ENCODE results near the gene UBR2. TPM values are rescaled to one million over a fixed set of nuclear protein-coding genes. Genes with fewer than 3 reads are reported as not detected.

Gene UBR2
- total RNA-seq, 2 experiments from 2014 or later, result 23.9 to 28.1 TPM

- Mint-ChIP-seq H3K9me3 (ENCODE audit: low read depth) (no peaks in the 10 kb centered on the region), H3K27me3 (no peaks in the 10 kb centered on the region), H3K4me1 (peaks cover 12% of the 10 kb centered on the region), H3K36me3 (ENCODE audit: low read depth) (peaks cover 34% of the 10 kb centered on the region), H3K27ac (peak overlapping the region; percentile 32), H3K4me3 (no peak overlapping the region)
- peak; percentile 94 for ATAC-seq
- DNase-seq, result peak; percentile 35
- ChIA-PET CTCF (no interaction called here), POLR2A (interaction anchor here (0.7 kb wide), 1 partner anchor 44 kb away, joined by 3 read pairs; no protein-coding TSS in a partner anchor)
- intact Hi-C loops (cut with DNase I, micrococcal nuclease), result no loop called here
These were observed 52.9 kb downstream of the UBR2 start for GRCh38 chr6:42616716-42617115.

DNA sequence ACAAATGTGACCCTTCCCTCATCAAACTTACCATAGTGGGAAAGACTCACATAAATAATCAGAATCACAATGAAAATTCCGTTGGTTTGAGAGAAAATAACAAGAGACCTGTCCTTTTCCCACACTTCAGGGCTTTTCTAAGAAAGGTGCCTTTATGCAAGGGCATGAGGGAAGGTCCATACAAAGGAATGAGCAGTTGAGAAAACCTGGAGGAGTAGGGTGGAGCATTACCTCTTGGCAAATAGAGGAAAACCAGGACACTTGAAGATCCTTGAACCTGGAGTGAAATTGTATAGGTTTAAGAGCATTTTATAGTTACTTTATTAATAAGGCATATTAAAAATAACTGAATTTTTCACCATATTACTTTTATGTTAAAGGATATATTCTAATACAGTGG, 54.3 kb downstream of the UBR2 start:
- DNase-seq (no peak), ATAC-seq (no peak)
- no peaks in the 10 kb centered on the region for H3K9me3 Mint-ChIP-seq (ENCODE audit: low read depth)
- intact Hi-C loops (cut with DNase I, micrococcal nuclease), result no loop called here
- CTCF ChIA-PET, result interaction anchor here (1.4 kb wide), 1 partner anchor 22 kb away, joined by 3 read pairs; no protein-coding TSS in a partner anchor
- no peaks in the 10 kb centered on the region for H3K27me3 Mint-ChIP-seq
- no peak overlapping the region for H3K4me3 Mint-ChIP-seq
- no peak overlapping the region for H3K27ac Mint-ChIP-seq
- POLR2A ChIA-PET, result no interaction called here
- H3K36me3 Mint-ChIP-seq (ENCODE audit: low read depth), result peaks cover 32% of the 10 kb centered on the region
- H3K4me1 Mint-ChIP-seq, result peaks cover 12% of the 10 kb centered on the region

- no peak overlapping the region for H3K27ac Mint-ChIP-seq
- ChIA-PET POLR2A (no interaction called here), CTCF (interaction anchor here (1.4 kb wide), 1 partner anchor 21 kb away, joined by 3 read pairs; no protein-coding TSS in a partner anchor)
- no peak overlapping the region for H3K4me3 Mint-ChIP-seq
- intact Hi-C loops (cut with DNase I, micrococcal nuclease), result no loop called here
- peaks cover 12% of the 10 kb centered on the region for H3K4me1 Mint-ChIP-seq
- H3K36me3 Mint-ChIP-seq (ENCODE audit: low read depth), result peaks cover 31% of the 10 kb centered on the region
- DNase-seq, result peak; percentile 16
- no peak for ATAC-seq
- H3K27me3 Mint-ChIP-seq, result no peaks in the 10 kb centered on the region
- H3K9me3 Mint-ChIP-seq (ENCODE audit: low read depth), result no peaks in the 10 kb centered on the region
These were observed 54.9 kb downstream of the UBR2 start for GRCh38 chr6:42618686-42619085.

DNA sequence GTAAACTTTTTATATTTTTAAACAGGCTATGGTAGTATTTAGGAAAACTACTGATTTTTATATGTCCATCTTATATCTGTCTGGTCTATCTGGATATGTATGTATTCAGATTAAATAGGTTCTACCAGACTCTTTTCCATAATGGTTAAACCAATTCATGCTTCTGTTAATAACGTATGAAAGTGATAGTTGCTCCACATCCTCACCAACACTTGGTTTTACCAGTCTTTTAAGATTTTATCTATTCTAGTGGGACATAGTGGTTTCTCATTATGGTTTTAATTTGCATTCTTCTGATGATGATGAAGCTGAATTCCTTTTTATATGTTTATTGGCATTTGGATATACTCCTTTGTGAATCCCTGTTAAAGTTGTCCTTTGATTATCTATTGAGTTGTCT, 56.1 kb downstream of the UBR2 start:
- Mint-ChIP-seq H3K36me3 (ENCODE audit: low read depth) (peaks cover 35% of the 10 kb centered on the region), H3K27ac (no peak overlapping the region), H3K27me3 (no peaks in the 10 kb centered on the region), H3K9me3 (ENCODE audit: low read depth) (no peaks in the 10 kb centered on the region), H3K4me1 (peaks cover 14% of the 10 kb centered on the region), H3K4me3 (no peak overlapping the region)
- CTCF ChIA-PET, result interaction anchor here (0.7 to 1.8 kb wide), 3 partner anchors 26 to 189 kb away, joined by 3 read pairs; no protein-coding TSS in a partner anchor
- no peak for ATAC-seq
- intact Hi-C loops (cut with DNase I, micrococcal nuclease), result no loop called here
- no peak for DNase-seq
- POLR2A ChIA-PET, result no interaction called here

DNA sequence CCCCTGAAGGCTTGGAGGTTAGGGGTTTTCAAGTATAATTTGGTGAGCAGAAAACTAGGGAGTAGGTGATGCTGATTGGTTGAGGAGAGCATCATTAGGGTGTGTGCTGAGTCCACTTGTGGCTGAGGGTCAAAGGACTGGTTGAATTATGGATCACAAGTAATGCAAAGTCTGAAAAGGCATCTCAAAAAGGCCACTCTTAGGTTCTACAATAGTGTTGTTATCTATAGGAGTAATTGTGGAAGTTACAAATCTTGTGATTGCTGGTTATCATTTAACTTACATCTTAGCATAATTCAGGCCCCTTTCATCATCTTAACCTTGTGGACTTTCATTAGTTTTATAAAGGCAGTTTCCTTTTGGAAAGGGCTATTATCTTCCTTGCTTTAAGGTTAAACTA, 60.8 kb downstream of the UBR2 start:
- no peak for ATAC-seq
- H3K9me3 Mint-ChIP-seq (ENCODE audit: low read depth), result no peaks in the 10 kb centered on the region
- POLR2A ChIA-PET, result no interaction called here
- DNase-seq, result no peak
- no peak overlapping the region for H3K4me3 Mint-ChIP-seq
- H3K27ac Mint-ChIP-seq, result no peak overlapping the region
- no peaks in the 10 kb centered on the region for H3K27me3 Mint-ChIP-seq
- CTCF ChIA-PET, result no interaction called here
- intact Hi-C loops (cut with DNase I, micrococcal nuclease), result no loop called here
- H3K36me3 Mint-ChIP-seq (ENCODE audit: low read depth), result peaks cover 19% of the 10 kb centered on the region
- H3K4me1 Mint-ChIP-seq, result peaks cover 2% of the 10 kb centered on the region

GRCh38 chr6:42627044-42627443, 63.2 kb downstream of the UBR2 start:
- H3K4me3 Mint-ChIP-seq, result no peak overlapping the region
- intact Hi-C loops (cut with DNase I, micrococcal nuclease), result no loop called here
- no peaks in the 10 kb centered on the region for H3K9me3 Mint-ChIP-seq (ENCODE audit: low read depth)
- no peak overlapping the region for H3K27ac Mint-ChIP-seq
- ATAC-seq (no peak), DNase-seq (no peak)
- no peaks in the 10 kb centered on the region for H3K27me3 Mint-ChIP-seq
- peaks cover 15% of the 10 kb centered on the region for H3K36me3 Mint-ChIP-seq (ENCODE audit: low read depth)
- H3K4me1 Mint-ChIP-seq, result peaks cover 4% of the 10 kb centered on the region
- POLR2A ChIA-PET, result no interaction called here
- CTCF ChIA-PET, result no interaction called here

DNA sequence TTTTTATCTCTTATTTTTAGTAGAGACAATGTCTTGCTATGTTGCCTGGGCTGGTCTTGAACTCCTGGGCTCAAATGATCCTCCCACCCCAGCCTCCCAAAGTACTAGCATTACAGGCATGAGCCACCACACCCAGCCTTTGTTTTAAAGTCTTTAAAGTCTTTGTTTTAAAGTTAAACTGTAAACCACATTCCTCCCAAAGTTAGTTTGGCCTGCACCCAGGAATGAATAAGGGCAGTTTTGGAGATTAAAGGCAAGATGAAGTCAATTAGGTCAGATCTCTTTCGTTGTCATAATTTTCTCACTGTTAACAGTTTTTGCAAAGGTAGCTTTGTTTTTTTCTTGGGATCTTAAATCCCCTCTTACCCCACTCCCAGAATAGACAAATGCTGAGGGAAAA, 63.8 kb downstream of the UBR2 start:
- H3K36me3 Mint-ChIP-seq (ENCODE audit: low read depth), result peaks cover 20% of the 10 kb centered on the region
- ChIA-PET POLR2A (no interaction called here), CTCF (no interaction called here)
- H3K27me3 Mint-ChIP-seq, result no peaks in the 10 kb centered on the region
- H3K9me3 Mint-ChIP-seq (ENCODE audit: low read depth), result no peaks in the 10 kb centered on the region
- ATAC-seq (no peak), DNase-seq (no peak)
- intact Hi-C loops (cut with DNase I, micrococcal nuclease), result no loop called here
- H3K4me3 Mint-ChIP-seq, result no peak overlapping the region
- H3K27ac Mint-ChIP-seq, result no peak overlapping the region
- peaks cover 4% of the 10 kb centered on the region for H3K4me1 Mint-ChIP-seq

GRCh38 chr6:42628604-42629003, 64.8 kb downstream of the UBR2 start:
- POLR2A ChIA-PET, result no interaction called here

DNA sequence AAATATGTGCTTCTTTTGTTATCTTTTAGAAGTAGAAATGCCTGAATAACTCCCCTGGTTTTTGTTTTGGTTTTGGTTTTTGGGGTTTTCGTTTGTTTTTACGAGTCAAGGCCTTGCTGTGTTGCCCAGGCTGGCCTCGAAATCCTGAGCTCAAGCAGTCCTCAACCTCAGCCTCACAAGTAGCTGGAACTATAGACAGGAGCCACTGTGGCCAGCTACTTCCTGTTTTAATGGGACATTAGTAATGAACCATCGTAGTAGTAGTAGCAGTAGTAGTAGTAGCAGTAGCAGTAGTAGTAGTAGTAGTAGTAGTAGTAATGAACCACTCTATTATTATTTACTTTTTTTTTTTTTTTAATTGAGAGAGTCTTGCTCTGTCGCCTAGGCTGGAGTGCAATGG, 66.0 kb downstream of the UBR2 start:
- H3K27me3 Mint-ChIP-seq, result no peaks in the 10 kb centered on the region
- DNase-seq (no peak), ATAC-seq (no peak)
- ChIA-PET CTCF (interaction anchor here (1.2 kb wide), 1 partner anchor 114 kb away, joined by 5 read pairs; no protein-coding TSS in a partner anchor), POLR2A (interaction anchor here (0.6 to 0.7 kb wide), 2 partner anchors 41 to 351 kb away, joined by 3 read pairs; no protein-coding TSS in a partner anchor)
- H3K4me3 Mint-ChIP-seq, result no peak overlapping the region
- peaks cover 2% of the 10 kb centered on the region for H3K4me1 Mint-ChIP-seq
- H3K9me3 Mint-ChIP-seq (ENCODE audit: low read depth), result no peaks in the 10 kb centered on the region
- H3K27ac Mint-ChIP-seq, result peak overlapping the region; percentile 59
- intact Hi-C loops (cut with DNase I, micrococcal nuclease), result no loop called here
- peaks cover 20% of the 10 kb centered on the region for H3K36me3 Mint-ChIP-seq (ENCODE audit: low read depth)

More at GRCh38 chr6:42628604-42629003, 64.8 kb downstream of the UBR2 start:
- intact Hi-C loops (cut with DNase I, micrococcal nuclease), result no loop called here
- Mint-ChIP-seq H3K4me3 (no peak overlapping the region), H3K27ac (no peak overlapping the region), H3K36me3 (ENCODE audit: low read depth) (peaks cover 22% of the 10 kb centered on the region), H3K27me3 (no peaks in the 10 kb centered on the region), H3K9me3 (ENCODE audit: low read depth) (no peaks in the 10 kb centered on the region), H3K4me1 (peaks cover 4% of the 10 kb centered on the region)
- CTCF ChIA-PET, result no interaction called here
- no peak for ATAC-seq
- DNase-seq, result no peak

DNA sequence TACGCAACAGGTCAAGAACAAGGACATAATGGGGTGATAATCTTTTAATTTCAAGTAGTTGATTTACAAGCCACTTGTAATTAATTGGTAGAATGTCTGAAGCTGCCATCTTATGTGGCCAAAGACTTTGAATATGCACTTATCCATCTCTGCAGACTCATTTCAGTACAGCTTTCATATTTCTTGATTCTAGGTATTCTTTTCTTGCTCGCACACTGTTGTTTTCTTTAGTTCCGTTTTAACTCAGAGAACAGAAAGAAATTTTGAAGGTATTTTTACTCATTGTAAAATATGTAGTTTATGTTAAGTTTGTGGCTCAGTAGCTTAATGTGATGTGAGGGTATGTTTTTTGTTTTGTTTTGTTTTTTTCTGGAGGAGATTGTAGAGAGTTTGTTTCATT, 73.9 kb downstream of the UBR2 start:
- Mint-ChIP-seq H3K9me3 (ENCODE audit: low read depth) (no peaks in the 10 kb centered on the region), H3K27ac (peak overlapping the region; percentile 55), H3K27me3 (no peaks in the 10 kb centered on the region), H3K4me3 (no peak overlapping the region), H3K36me3 (ENCODE audit: low read depth) (peaks cover 38% of the 10 kb centered on the region), H3K4me1 (peaks cover 15% of the 10 kb centered on the region)
- CTCF ChIA-PET, result interaction anchor here (0.6 to 1.3 kb wide), 4 partner anchors 10 to 90 kb away, joined by 3 read pairs; no protein-coding TSS in a partner anchor
- DNase-seq (no peak), ATAC-seq (peak; percentile 84)
- intact Hi-C loops (cut with DNase I, micrococcal nuclease), result no loop called here
- POLR2A ChIA-PET, result interaction anchor here (0.6 kb wide), 1 partner anchor 37 kb away, joined by 3 read pairs; no protein-coding TSS in a partner anchor

DNA sequence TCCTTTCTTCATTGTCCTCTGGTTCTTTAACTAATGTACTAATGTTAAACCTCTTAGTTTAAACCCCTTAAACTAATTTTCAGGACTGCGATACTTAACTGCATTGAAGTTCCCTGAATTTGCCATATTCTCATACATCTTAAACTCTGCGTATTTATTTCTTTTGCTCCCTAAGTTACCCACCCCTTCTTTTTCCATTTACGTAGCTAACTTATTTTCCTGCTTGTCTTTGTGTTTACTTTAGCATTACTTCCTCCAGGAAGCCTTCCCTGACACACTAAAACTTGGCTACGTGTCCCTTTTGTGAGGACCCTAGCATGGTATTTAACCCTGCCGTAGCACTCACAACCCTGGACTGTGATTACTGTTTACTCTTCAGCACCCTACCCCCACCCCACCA, 79.0 kb downstream of the UBR2 start:
- Mint-ChIP-seq H3K4me3 (no peak overlapping the region), H3K36me3 (ENCODE audit: low read depth) (peaks cover 36% of the 10 kb centered on the region), H3K9me3 (ENCODE audit: low read depth) (no peaks in the 10 kb centered on the region), H3K27me3 (no peaks in the 10 kb centered on the region), H3K27ac (no peak overlapping the region), H3K4me1 (peaks cover 3% of the 10 kb centered on the region)
- intact Hi-C loops (cut with DNase I, micrococcal nuclease), result no loop called here
- DNase-seq, result no peak
- ChIA-PET CTCF (interaction anchor here (0.7 to 2.0 kb wide), 2 partner anchors 10 to 1578 kb away, joined by 3 to 7 read pairs; no protein-coding TSS in a partner anchor), POLR2A (no interaction called here)
- no peak for ATAC-seq

GRCh38 chr6:42644211-42644610, 80.4 kb downstream of the UBR2 start:
- ATAC-seq (no peak), DNase-seq (no peak)
- POLR2A ChIA-PET, result no interaction called here
- Mint-ChIP-seq H3K27me3 (no peaks in the 10 kb centered on the region), H3K36me3 (ENCODE audit: low read depth) (peaks cover 28% of the 10 kb centered on the region), H3K4me3 (no peak overlapping the region), H3K9me3 (ENCODE audit: low read depth) (no peaks in the 10 kb centered on the region), H3K4me1 (no peaks in the 10 kb centered on the region), H3K27ac (no peak overlapping the region)
- intact Hi-C loops (cut with DNase I, micrococcal nuclease), result no loop called here
- CTCF ChIA-PET, result no interaction called here

Measured in activated CD4-positive, alpha-beta T cell treated with anti-CD3 and anti-CD28 coated beads for 36 hours (primary cell).